GM19023 (cell line): Measurements from ENCODE around the gene PMPCA.

Source experiments
- ATAC-seq: cut with Tn5 transposase; IDR thresholded peaks from one replicate; pipeline ENCODE4 v1.9.1; 2021; ENCODE audit warnings: mild to moderate bottlenecking, moderate library complexity; ENCODE audit not compliant: unreplicated experiment

The PMPCA gene

GRCh38 chr9:136451221-136451877 is 40.9 kb downstream of the PMPCA start:
- no peak for ATAC-seq

GRCh38 chr9:136453326-136453725 is 42.9 kb downstream of the PMPCA start:
- no peak for ATAC-seq

GRCh38 chr9:136454026-136454796 is 43.8 kb downstream of the PMPCA start:
- no peak for ATAC-seq

GRCh38 chr9:136455043-136456002 is 44.9 kb downstream of the PMPCA start:
- ATAC-seq = no peak

GRCh38 chr9:136456258-136456657 is 45.8 kb downstream of the PMPCA start:
- ATAC-seq = no peak

- no peak for ATAC-seq
Observed at GRCh38 chr9:136457326-136457725, 46.9 kb downstream of the PMPCA start.

- ATAC-seq = no peak
Observed at GRCh38 chr9:136459425-136459824, 49.0 kb downstream of the PMPCA start.

GRCh38 chr9:136460772-136461325 is 50.4 kb downstream of the PMPCA start:
- no peak for ATAC-seq

- no peak for ATAC-seq
Observed at GRCh38 chr9:136462664-136463063, 52.2 kb downstream of the PMPCA start.

GRCh38 chr9:136463578-136463977 is 53.1 kb downstream of the PMPCA start:
- ATAC-seq = no peak

GRCh38 chr9:136464241-136464640 is 53.8 kb downstream of the PMPCA start:
- no peak for ATAC-seq

- no peak for ATAC-seq
Observed at GRCh38 chr9:136465500-136466154, 55.2 kb downstream of the PMPCA start.

- ATAC-seq = no peak
Observed at GRCh38 chr9:136466155-136466541, 55.7 kb downstream of the PMPCA start.

GRCh38 chr9:136467766-136468165 is 57.3 kb downstream of the PMPCA start:
- ATAC-seq = no peak

GRCh38 chr9:136470356-136470755 is 59.9 kb downstream of the PMPCA start:
- ATAC-seq = no peak

- no peak for ATAC-seq
Observed at GRCh38 chr9:136470792-136471469, 60.5 kb downstream of the PMPCA start.

- no peak for ATAC-seq
Observed at GRCh38 chr9:136471802-136472487, 61.5 kb downstream of the PMPCA start.

- ATAC-seq = no peak
Observed at GRCh38 chr9:136472640-136473353, 62.3 kb downstream of the PMPCA start.

GRCh38 chr9:136473354-136473721 is 62.9 kb downstream of the PMPCA start:
- no peak for ATAC-seq
